ENCODE measurements around the gene ZDHHC22.

Gene ZDHHC22

GRCh38 chr14:77126461-77126990, 15.1 kb downstream of the ZDHHC22 start:
- no peak for DNase-seq (ENCODE audit: low spot score)

DNA sequence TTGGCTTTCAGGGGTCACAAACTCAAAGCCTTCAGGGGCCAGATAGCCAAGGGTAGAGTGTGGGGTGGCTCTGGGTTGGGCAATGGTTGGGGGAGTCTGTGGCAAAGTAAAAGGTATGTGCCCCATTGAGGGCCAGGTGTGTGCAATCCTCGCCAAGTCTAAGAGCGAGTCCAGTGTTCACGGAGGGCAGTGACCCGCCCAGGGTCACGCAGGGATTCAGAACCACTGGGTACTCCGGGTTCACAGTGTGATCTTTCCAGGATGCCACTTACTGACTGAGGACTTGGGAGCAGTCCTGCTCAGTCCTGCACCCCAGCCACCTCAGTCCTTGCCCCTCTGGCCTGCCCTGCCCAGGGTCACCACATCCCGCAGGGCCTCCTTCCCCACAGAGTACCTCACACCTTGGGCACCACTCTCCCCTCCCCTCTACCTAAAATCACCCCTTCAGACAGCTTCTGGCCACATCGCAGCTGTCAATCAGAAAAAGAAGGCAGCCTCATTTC, 15.7 kb downstream of the ZDHHC22 start:
- no peak for DNase-seq (ENCODE audit: low spot score)

GRCh38 chr14:77125281-77125801, 16.2 kb downstream of the ZDHHC22 start:
- no peak for DNase-seq (ENCODE audit: low spot score)

- peak; percentile 27 for DNase-seq (ENCODE audit: low spot score)
These were observed 17.0 kb downstream of the ZDHHC22 start for GRCh38 chr14:77124345-77125280.

DNA sequence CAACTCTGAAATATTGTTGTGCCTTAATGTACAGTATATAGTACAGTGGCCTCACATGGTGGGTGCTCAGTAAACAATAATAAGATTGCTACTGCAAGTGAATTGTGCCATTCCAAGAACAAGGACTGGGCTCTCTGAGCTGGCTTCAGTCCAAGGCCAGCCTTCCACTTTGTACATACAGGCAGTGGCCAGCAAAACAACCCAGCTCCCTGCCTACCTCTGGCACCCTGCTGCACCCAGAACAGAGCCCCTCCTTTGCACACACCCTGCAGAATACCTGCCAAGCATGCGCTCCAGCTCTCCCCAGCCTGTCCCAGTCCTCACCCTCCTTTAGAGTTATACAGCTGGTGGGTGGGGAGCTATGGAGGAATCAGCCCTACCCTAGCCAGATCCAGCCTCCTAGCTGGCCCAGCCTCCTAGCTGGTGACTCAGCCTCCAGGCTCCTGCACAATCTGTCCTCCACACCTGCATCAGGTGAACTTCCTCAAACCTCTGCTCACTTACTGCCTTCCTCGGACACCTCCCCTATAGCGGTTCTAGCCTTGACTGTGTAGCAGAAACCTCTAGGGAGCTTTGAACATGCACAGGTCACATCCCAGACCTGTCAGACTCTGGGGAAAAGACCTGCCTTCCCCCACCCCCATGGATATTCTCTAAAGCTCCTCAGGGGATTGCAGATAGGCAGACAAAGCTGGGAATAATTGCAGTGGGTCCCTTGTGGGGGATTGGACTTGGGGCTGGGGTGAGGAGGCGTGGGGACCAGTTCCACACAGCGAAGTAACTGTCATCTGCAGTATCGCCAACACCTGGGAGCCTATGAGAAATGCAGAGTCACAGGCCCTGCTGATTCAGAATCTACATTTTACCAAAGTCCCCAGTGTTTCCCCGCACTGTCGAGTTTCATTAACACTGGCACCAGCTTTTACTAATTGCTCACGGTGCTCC, 17.9 kb downstream of the ZDHHC22 start:
- peak; percentile 77 for DNase-seq (ENCODE audit: low spot score)

DNA sequence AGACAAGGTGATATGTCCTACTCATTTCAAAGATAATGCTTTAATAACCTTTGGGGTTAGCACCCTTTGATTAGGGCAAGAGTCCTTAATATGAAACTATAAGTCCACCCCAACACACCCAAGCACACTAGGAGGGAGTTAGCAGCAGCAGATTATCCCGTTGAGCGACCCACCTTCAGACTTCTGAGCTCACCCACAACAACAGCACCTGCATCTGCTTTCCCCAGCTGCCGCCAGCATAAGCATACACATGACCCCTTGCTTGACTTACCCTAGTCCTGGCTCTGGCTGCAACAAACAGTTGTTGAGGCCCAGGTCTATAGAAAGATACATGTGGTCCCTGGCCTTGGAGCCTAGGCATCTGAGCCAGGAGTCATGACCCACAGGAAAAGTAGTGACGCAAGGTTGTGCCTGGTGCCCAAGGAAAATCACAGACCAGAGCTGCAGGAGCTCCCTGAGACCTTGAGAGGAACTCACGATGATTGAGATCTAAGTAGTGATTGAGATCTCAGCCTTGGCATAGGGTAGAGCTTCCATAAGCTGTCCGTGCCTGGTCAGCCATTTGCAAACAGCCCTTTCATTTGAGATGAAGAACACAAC, 19.0 kb downstream of the ZDHHC22 start:
- no peak for DNase-seq (ENCODE audit: low spot score)

DNA sequence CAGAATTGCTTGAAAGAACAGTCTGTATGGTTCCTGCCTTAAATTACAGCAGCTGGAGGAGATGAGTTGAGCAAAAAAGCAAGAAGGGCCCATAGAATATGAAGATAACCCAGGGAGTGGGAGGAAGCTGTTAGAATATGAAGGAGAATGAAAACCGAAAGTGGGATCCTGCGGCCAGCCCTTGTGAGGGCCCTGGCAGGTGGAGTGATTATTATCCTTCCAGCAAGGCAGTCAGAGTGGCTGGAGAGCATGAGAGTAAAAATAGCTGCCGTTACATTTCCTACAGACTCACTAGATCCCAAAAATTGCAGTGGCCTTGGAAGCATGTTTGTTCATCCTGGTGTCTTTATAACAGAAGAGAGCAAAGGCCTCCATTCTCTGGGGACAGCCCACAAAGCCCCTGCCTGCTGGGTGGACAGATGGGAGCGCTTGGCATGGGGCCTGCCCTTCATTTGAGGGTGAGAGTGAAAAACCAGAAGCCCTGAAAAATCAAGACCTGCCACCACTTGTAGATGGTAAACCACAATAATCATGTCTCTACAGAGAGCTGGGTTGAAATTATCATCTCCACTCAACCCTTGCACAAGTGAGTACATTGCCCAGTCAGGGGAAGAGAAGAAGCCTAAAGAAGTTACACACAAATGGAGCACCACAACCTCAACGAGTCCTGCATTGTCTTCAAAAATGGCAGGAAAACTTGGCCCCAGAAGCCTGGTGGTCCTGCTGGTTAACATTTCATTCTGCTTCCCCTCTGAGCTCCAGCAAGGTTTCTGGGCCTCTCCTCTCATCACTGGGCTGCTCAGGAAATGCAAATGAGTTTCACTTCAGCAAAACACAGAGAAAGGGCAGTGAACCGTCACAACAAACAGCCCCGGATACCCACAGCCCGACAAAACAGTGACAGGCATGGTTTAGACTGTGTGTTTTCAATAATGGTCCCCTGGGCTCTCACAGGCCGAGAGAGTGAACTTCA, 20.5 kb downstream of the ZDHHC22 start:
- DNase-seq (ENCODE audit: low spot score) = peak; percentile 35

DNA sequence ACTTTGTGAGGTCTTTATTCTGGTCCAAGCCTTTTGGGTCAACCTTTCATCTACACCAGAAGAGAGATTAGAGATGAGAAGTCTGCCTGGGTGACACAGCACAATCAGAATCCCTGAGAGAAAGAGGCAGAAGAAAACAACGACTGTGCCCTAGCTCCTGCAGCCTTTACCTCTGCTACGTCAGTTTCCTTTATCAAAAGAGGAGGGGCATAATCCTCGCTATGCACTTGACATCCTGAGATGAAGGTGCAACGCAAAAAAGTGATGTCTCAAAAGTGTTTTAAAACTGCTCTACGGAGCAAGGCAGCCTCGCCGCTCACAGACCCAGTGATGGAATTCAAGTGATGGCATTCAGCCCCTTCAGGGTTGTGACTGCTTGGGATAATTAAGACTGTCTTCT, 21.7 kb downstream of the ZDHHC22 start:
- no peak for DNase-seq (ENCODE audit: low spot score)

- DNase-seq (ENCODE audit: low spot score) = no peak
These were observed 25.3 kb downstream of the ZDHHC22 start for GRCh38 chr14:77116172-77116817.

DNA sequence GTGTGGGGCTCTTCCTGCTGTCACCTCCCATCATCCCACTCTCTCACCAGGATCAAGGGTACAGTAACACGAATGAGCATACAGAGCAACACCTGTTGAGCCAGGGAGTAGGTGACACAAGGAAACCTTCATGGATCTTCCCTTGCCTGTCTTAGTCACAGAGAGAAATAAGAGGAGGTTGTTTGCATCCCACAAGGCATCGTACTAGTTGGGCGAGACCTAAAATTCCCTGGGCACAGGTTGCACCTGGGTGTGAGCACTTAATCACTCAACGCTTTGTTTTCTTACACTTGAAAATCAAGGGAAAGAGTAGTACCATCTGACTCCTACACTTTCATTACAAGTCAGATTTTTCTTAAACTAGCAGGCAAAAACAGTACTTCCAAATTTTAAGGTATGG, 27.0 kb downstream of the ZDHHC22 start:
- no peak for DNase-seq (ENCODE audit: low spot score)

- no peak for DNase-seq (ENCODE audit: low spot score)
These were observed 27.9 kb downstream of the ZDHHC22 start for GRCh38 chr14:77113644-77114043.

- no peak for DNase-seq (ENCODE audit: low spot score)
These were observed 30.6 kb downstream of the ZDHHC22 start for GRCh38 chr14:77111021-77111420.

DNA sequence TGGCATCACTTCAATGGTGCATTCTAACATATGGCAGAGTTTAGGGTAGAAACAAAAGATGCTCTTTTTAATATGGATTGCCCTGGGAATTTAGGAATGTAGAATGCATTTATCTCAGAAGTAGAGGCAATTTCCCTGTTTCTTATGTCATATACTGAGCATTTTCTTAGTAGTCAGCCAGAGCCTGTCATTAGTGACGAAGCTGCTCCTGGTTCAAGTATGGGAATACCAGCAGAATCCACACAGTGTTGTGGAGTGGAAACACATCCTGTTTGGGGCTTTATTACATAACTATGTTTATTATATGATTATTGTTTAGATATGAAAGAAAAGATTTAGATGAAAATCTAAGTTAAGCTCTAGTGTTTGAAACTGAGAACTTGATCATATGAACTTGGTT, 31.3 kb downstream of the ZDHHC22 start:
- DNase-seq (ENCODE audit: low spot score) = no peak

DNA sequence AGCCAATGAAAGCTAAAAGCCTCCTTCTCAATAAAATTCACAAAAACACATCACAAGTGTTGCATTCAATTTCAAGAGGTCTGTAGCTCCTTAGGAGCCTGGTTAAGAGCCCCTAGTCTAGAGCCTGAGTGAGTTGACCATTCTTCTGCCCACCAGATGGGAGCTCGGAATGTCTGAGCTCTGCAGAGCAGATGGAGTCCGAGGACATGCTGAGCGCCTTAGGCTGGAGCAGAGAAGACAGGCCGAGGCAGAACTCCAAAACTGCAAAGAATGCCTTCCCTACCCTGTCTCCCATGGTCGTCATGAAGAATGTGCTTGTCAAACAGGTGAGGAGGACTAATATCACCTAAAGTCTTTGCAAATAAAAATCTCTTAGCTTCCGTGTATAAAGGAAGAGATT, 31.9 kb downstream of the ZDHHC22 start:
- DNase-seq (ENCODE audit: low spot score) = no peak

GRCh38 chr14:77108753-77109152, 32.8 kb downstream of the ZDHHC22 start:
- no peak for DNase-seq (ENCODE audit: low spot score)

DNA sequence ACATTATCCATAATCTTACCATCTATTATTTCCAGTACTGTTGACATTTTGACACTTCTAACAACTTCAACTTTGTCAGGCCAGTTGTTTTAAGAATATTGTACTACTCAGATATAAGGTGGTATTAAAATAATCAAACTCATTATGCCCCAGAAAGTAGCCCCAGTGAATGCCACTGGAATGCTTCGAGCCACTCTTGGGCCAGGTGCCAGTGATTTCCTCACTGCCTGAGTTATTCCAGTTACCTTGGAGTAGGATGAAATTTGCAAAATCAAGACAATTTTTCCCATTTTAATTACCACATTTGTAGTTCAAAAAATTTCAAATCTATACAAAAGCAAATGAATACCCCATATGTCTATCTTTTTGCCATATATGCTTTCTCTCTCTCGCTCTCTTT, 34.4 kb downstream of the ZDHHC22 start:
- DNase-seq (ENCODE audit: low spot score) = no peak

DNA sequence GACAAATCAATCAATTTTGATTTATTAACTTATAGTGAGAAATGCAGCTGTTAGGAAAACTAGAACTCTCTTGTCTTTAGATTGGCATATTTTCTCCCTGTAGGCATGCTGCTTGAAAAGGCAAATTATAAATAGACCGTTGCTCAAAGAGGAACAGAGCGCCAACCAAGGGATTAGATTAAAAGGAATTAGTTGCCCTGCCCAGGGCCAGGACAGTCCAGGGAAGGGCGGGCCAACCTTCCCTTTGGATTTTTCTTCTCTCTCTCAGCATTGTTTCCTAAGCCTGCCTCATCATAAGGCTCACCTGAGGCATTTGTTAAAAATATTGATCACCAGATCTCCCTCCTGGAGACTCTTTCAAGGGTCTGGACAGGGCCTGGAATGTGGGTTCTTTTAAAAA, 34.9 kb downstream of the ZDHHC22 start:
- no peak for DNase-seq (ENCODE audit: low spot score)

DNA sequence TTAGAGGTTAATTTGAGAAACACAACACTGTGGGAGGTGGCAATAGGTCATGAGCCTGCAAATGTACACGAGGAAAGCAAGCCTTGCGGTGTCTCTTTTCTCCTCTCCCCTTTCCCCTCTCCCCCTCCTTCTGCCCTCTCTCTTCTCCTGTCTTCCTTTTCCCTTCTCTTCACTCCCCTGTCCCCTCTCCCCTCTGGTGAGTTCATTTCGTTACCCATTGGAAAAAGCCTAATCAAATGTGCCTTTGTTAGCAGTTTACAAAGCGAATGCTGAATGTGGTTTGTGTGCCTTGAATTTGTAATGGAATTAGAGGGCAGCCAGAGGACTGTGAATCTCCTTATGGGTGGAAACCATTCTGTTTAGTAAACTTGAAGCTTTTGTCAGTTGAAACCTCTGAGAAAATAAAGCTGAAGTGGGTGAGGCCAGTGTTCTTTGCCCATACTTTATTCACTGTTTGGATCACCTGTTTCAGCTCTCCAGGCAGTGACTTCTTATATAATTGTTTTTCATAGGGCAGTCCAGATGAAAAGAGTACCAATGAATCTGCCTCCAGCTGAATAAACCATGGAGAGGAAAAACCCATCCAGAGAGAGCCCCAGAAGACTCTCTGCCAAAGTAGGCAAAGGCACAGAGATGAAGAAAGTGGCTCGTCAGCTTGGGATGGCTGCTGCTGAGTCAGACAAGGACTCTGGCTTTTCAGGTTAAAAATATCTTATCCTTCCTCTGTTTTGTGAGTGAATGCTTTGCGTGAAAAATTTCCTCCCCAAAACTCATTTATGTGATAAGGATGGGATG, 36.2 kb downstream of the ZDHHC22 start:
- no peak for DNase-seq (ENCODE audit: low spot score)

- DNase-seq (ENCODE audit: low spot score) = no peak
These were observed 37.2 kb downstream of the ZDHHC22 start for GRCh38 chr14:77104393-77104792.
